GM21447 (cell line): Measurements from ENCODE around the gene NELFA.

Experiments used
- ATAC-seq: cut with Tn5 transposase; IDR thresholded peaks from one replicate; pipeline ENCODE4 v1.9.1; 2021; ENCODE audit not compliant: unreplicated experiment

NELFA gene

DNA sequence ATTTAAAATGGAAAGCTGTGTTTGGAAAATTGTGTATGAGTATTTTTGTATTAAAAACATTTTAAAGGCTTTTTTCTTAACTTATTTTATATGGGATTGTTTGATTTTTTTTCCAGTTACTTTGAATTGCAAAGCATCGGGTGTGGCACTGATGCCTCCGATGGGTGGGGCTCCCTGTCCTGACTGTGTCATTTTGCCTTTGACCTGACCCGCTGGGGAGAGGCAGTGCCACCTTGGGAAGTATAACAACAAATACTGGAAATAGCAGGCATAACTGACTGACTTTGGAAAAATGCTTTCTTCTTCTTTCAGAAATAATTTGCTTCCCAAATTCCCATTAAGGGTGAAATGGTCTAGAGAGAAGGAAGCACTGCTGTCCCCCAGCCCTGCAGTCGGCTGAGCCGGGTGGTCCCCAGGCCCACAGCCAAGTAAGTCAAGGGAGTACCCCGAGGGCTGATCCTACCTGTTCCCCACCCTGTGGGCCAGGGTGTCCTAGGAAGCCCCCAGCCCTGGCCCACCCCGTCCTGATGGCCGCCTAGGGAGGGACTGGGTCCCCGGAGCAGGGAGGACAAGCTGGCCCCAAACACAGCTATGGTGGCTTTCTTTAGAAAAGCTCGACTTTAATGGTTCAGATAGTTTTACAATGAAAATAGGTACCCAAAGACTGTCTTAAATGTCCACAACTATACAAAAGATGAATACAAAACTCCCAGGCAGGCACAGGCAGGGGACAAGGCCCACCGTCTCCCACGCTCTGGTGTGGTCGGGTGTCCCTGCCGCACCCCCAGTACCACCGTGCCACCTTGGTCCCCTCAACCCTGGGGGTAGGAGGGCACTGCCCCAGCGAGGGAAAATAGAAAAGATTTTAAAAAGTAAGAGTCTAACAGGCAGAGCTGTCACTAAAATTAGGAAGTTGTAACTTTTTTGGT, 26.4 kb downstream of the NELFA start:
- no peak for ATAC-seq

- no peak for ATAC-seq
Measured at GRCh38 chr4:1981251-1982058, 27.3 kb downstream of the NELFA start.

DNA sequence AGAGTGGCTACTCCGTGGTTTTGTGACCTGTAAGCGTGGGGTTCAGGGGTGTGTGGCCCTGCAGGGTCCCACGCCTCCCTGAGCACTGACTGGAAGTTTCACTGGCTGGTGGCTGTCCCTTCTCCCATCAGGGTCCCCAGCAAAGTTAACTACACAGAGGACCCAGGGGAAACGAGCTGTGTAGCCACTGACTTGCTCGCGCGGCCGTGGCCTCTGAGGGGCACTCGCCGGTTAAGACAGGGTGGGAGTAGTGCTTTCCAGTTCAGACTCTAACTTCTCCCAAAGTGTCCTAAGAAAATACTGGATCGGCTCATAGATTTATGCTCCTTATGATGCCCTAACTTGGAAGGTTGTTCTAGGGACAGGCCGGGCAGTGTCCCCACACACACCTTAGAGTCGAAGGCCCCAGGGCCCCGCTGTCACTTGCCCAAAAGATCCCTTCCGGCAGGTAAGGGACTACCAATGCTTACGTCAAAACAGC, 28.2 kb downstream of the NELFA start:
- no peak for ATAC-seq

GRCh38 chr4:1979477-1980196, 29.1 kb downstream of the NELFA start:
- ATAC-seq: no peak

DNA sequence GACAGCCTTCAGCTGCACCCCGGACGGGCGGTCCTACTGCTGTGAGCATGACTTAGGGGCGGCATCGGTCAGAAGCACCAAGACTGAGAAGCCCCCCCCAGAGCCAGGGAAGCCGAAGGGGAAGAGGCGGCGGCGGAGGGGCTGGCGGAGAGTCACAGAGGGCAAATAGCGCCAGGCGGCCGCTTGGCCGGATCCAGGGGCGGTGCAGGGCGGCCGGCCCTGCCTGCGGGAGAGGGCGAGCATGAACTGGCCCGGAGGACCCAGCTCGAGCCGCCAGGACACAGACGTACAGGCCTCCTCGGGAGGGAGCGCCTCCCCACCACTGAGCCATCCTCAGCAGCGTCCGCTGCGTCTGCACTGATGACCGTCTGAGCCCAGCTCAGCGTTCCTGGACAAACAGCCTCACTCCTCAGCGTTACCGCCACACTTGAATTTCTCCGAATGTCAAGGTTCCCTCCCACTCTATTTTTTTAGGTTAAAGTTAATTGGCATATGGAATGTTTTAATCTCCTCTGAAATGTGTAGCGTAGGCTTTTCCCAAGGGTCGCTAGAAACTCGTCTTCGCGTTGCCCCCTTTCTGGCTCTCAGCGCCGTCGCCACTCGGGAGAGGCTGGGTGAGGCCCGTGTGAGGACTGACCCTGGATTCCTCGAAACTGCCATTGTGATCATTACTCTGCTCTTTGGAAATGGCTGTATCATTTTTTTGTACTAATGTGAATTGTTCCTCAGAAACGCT, 29.9 kb downstream of the NELFA start:
- ATAC-seq: no peak

GRCh38 chr4:1978226-1978625, 30.5 kb downstream of the NELFA start:
- ATAC-seq: no peak

GRCh38 chr4:1976416-1977352, 32.1 kb downstream of the NELFA start:
- no peak for ATAC-seq

DNA sequence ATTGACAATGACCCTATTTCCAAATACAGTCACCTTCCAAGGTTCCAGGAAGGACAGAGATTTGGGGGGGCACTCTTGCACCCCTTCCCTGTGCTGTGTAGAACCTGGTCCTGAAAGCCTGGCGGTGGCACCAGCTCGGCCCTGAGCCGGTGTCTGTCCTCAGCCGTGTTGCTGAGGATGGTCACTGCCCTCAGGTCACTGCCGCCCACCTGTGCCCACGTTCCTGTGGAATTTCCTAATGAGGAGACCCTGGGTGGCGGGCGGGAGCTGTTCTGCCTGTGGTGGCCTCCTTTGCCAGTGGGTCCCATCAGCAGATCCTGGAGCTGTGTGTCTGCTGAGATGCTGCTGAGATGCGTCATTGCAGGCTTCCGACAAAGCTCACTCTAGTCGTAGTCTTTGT, 32.9 kb downstream of the NELFA start:
- no peak for ATAC-seq

GRCh38 chr4:1975391-1975801, 33.4 kb downstream of the NELFA start:
- no peak for ATAC-seq

GRCh38 chr4:1974840-1975239, 33.9 kb downstream of the NELFA start:
- ATAC-seq: no peak

GRCh38 chr4:1973661-1974060, 35.1 kb downstream of the NELFA start:
- ATAC-seq: no peak

- no peak for ATAC-seq
Measured at GRCh38 chr4:1973218-1973617, 35.6 kb downstream of the NELFA start.

DNA sequence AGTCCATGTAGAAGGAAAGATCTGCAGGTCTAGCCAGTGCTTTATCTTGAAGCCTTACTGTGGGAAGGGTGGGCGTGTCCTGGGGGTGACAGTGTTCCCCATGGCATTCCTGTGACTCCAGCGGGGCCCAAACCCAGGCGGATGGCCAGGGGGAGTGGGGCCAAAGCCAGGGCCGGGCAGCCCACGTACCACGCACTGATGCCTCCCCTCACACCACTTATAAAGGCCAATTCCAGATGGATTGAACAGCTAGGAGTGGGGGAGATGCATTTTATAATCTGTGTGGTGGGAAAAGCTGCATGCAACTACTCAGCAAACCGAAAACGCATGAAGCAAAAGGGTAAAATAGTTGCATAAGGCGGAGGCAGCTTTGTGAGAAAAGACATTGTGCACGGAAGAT, 36.4 kb downstream of the NELFA start:
- ATAC-seq: no peak

DNA sequence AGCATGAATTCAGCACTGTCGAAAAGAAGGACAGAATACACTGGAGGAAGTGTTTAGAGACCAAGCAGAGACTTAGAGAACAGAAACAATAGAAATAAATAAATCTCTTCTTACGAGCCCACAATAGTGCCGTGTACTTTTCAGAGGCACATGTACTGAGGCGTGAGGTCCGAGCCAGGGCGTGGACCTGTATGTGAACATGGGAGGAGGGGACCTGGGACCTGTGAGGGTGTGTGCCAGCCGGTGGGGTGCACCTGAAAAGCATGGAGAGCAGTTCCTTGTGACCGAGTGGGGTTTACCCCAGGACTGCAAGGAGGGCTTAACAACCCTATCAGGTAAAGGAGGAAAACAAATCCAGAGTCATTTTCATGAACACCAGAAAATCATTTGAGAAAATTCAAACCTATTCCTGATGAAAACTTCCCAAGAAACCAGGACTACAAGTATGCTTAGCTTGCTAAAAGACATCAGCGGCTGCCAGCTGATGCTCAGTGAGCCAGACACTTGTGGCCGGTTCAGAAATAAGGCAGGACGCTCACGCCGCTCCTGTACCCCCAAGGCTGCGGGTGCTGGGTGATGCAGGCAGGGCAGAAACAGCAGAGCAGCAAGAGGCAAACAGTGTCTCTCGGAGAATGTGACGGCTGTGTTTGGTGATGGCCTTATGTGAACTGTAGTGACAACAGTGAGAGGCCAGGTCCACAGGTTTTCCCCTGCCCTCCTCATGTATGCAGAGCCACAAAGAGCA, 37.1 kb downstream of the NELFA start:
- no peak for ATAC-seq

GRCh38 chr4:1970926-1971325, 37.8 kb downstream of the NELFA start:
- ATAC-seq: no peak

- no peak for ATAC-seq
Measured at GRCh38 chr4:1969928-1970723, 38.6 kb downstream of the NELFA start.

GRCh38 chr4:1968686-1969295, 40.0 kb downstream of the NELFA start:
- ATAC-seq: no peak
